B cell (primary cell): ENCODE measurements around the gene CYTH4. TPM values are rescaled to one million over a fixed set of nuclear protein-coding genes. Genes with fewer than 3 reads are reported as not detected.

Experiments used
- ATAC-seq: fragments of 200-7000 bp; cut with Tn5 transposase; one replicate; pipeline ENCODE4 v1.10.0; 2021; ENCODE audit warnings: low read depth, mild to moderate bottlenecking, moderate number of reproducible peaks, moderate library complexity
- CTCF ChIA-PET: fragments of 350-600 bp; sonication (Branson Sonifier 250); formaldehyde crosslinking; loops from one replicate; lab custom pipeline; 2021; ENCODE audit warnings: antibody characterized with exemption, inconsistent platforms; lab: Charles Lee
- POLR2A ChIA-PET: fragments of 350-600 bp; sonication (Branson Sonifier 250); formaldehyde crosslinking; loops from one replicate; lab custom pipeline; 2021; ENCODE audit warnings: antibody characterized with exemption; lab: Charles Lee
- DNase-seq: peaks from one replicate; pipeline ENCODE4 v3.0.0; 2013
- H2AFZ ChIP-seq: 2 replicates; pipeline ENCODE4 v1.6.1; 2012; ENCODE audit warnings: mild to moderate bottlenecking, low read depth, low read length; ENCODE audit not compliant: insufficient read depth, poor library complexity, severe bottlenecking
- H3K27ac ChIP-seq, 2 donors: 1 replicate in 1 of 2; 2 replicates in 1 of 2; pipeline ENCODE4 v1.5.1; 2012 to 2013; ENCODE audit warnings: low read length in 2 of 2, mild to moderate bottlenecking in 2 of 2, moderate library complexity in 1 of 2
- H3K27me3 ChIP-seq, 4 experiments: fragments of 200-600 bp in 1 of 4; sonication (generic) in 1 of 4; replicated peaks in 1 of 4; 1 replicate in 2 of 4; 2 replicates in 2 of 4; pipeline versions ENCODE4 v1.6.1 to v1.7.0; 2013 to 2016; ENCODE audit warnings: low read length in 3 of 4, mild to moderate bottlenecking in 2 of 4, mixed read lengths in 1 of 4, moderate library complexity in 1 of 4; ENCODE audit not compliant: insufficient read depth in 4 of 4, control insufficient read depth in 3 of 4; ENCODE audit errors: control extremely low read depth in 1 of 4
- H3K36me3 ChIP-seq, 2 experiments: replicated peaks in 1 of 2; 1 replicate in 1 of 2; 2 replicates in 1 of 2; pipeline versions ENCODE4 v1.6.1 to v1.7.1; 2013; ENCODE audit warnings: low read length in 1 of 2; ENCODE audit not compliant: insufficient read depth in 2 of 2, control insufficient read depth in 1 of 2; ENCODE audit errors: control extremely low read depth in 1 of 2, extremely low read depth in 1 of 2
- H3K4me1 ChIP-seq, 2 donors: fragments of 200-600 bp in 1 of 2; sonication (generic) in 1 of 2; 1 replicate in 1 of 2; 2 replicates in 1 of 2; pipeline versions ENCODE4 v1.5.1 to v1.6.1; 2013 to 2017; ENCODE audit warnings: low read length in 2 of 2; ENCODE audit not compliant: control insufficient read depth in 2 of 2, insufficient read depth in 2 of 2
- H3K4me2 ChIP-seq: replicated peaks from 2 replicates; pipeline ENCODE3; 2012; ENCODE audit warnings: mild to moderate bottlenecking, low read depth, low read length; ENCODE audit not compliant: poor library complexity, severe bottlenecking
- H3K4me3 ChIP-seq, 5 experiments: fragments of 200-600 bp in 1 of 5; sonication (generic) in 1 of 5; 1 replicate in 3 of 5; 2 replicates in 2 of 5; pipeline versions ENCODE4 v1.5.1 to v1.7.0; 2011 to 2016; ENCODE audit warnings: low read length in 4 of 5, mild to moderate bottlenecking in 4 of 5, low read depth in 2 of 5, control low read depth in 1 of 5, moderate library complexity in 1 of 5; ENCODE audit not compliant: insufficient read depth in 1 of 5; ENCODE audit errors: control extremely low read depth in 1 of 5, extremely low read depth in 1 of 5
- H3K79me2 ChIP-seq: fragments of 200-600 bp; sonication (generic); one replicate; pipeline ENCODE4 v1.6.0; 2016; ENCODE audit warnings: low read length; ENCODE audit not compliant: control insufficient read depth, insufficient read depth
- H3K9ac ChIP-seq: fragments of 200-600 bp; sonication (generic); 2 replicates; pipeline ENCODE4 v1.6.1; 2017; ENCODE audit warnings: mild to moderate bottlenecking, low read length, moderate library complexity
- H3K9me3 ChIP-seq, 3 donors: one replicate each; pipeline versions ENCODE4 v1.6.1 to v1.7.1; 2013; ENCODE audit warnings: low read length in 2 of 3; ENCODE audit not compliant: control insufficient read depth in 2 of 3, insufficient read depth in 1 of 3; ENCODE audit errors: control extremely low read depth in 1 of 3
- H4K20me1 ChIP-seq: 2 replicates; pipeline ENCODE4 v1.6.0; 2012; ENCODE audit warnings: mild to moderate bottlenecking, low read length; ENCODE audit not compliant: insufficient read depth, control insufficient read depth, poor library complexity, severe bottlenecking
- H3K27ac Mint-ChIP-seq: one replicate; pipeline ENCODE4 v1.8.0; 2021; ENCODE audit warnings: mixed read lengths
- H3K27me3 Mint-ChIP-seq: one replicate; pipeline ENCODE4 v1.8.0; 2021; ENCODE audit warnings: mixed read lengths
- H3K4me1 Mint-ChIP-seq: one replicate; pipeline ENCODE4 v1.8.0; 2021; ENCODE audit warnings: mixed read lengths
- H3K4me3 Mint-ChIP-seq: one replicate; pipeline ENCODE4 v1.8.0; 2021; ENCODE audit warnings: mixed read lengths
- H3K9me3 Mint-ChIP-seq: one replicate; pipeline ENCODE4 v1.8.0; 2022; ENCODE audit warnings: mixed read lengths; ENCODE audit not compliant: insufficient read depth
- CTCF ChIP-seq: fragments of 200-600 bp; IDR thresholded peaks from one replicate; pipeline ENCODE4 v1.8.0; 2022; ENCODE audit warnings: antibody characterized with exemption, mild to moderate bottlenecking
- EZH2 ChIP-seq: IDR thresholded peaks from 2 replicates; pipeline ENCODE4 v1.6.1; 2012; ENCODE audit warnings: borderline replicate concordance, low read depth, mild to moderate bottlenecking, moderate library complexity, low read length; ENCODE audit not compliant: insufficient read depth, poor library complexity, severe bottlenecking
- WGBS: methylation state at CpG from one replicate; pipeline ENCODE4 v1.1.5; 2013; ENCODE audit warnings: missing lambda C conversion rate; ENCODE audit not compliant: insufficient coverage; 5-methylcytosine and 5-hydroxymethylcytosine counted together
- intact Hi-C: fragments of 100-400 bp; cut with micrococcal nuclease; formaldehyde crosslinking; loops from one replicate; pipeline ENCODE4 v1.10.0; 2022
- polyA plus RNA-seq: library from polyadenylated mRNA; depleted of rRNA; stranded (reverse); fragments of >200 nt; gene quantifications from 2 replicates; pipeline ENCODE4 v1.2.3, GENCODE V29; 2012
- total RNA-seq, 2 donors: library from RNA; stranded (reverse); fragments of 120-200 nt in 1 of 2; gene quantifications; 1 replicate in 1 of 2; 2 replicates in 1 of 2; pipeline versions ENCODE4 v1.2.3 to v1.2.4, GENCODE V29; 2013 to 2022

CYTH4 gene
- total and polyA plus RNA-seq, 2 donors (not counting 1 experiment from before 2014, with no cell fraction given), result 98.0 to 154 TPM

DNA sequence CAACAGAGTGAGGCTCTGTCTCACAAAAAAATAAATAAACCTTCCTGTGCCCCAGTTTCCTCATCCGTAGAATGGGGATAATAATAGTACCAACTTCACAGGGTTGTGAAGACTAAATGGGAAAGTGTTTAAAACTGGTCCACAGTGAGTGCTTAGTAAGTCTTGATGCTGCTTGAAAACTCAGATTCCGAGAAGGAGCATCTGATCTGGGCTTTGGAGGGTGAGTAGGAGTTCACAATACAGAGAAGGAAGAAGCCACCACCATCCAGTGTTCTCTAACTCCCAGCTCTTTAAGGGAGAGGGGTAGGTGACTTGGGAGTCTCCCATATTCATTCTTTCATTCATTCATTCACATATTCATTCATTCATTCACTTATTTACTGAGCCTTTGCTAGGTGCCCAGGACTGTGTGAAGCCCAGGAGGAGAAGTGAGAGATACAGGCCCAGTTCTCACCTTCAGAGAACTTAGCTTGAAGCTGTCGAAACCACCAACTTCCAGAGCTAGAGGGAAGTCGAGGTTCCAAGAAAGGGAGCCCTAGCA lies 17.7 kb downstream of the CYTH4 start:
- peak overlapping the region; percentile 18 to 25 for H3K27ac ChIP-seq
- ATAC-seq (peak; percentile 21), DNase-seq (no peak)
- intact Hi-C loops, result no loop called here
- ChIA-PET POLR2A (interaction anchor here (0.6 to 1.5 kb wide), 3 partner anchors 9 to 58 kb away, joined by 3 to 5 read pairs (median 4); no protein-coding TSS in a partner anchor), CTCF (interaction anchor here (0.8 to 2.8 kb wide), 4 partner anchors 11 to 267 kb away, joined by 4 to 12 read pairs (median 4); no protein-coding TSS in a partner anchor)
- Mint-ChIP-seq H3K4me1 (peaks cover 39% of the 10 kb centered on the region), H3K27ac (peak overlapping the region; percentile 83), H3K4me3 (no peak overlapping the region), H3K27me3 (no peaks in the 10 kb centered on the region), H3K9me3 (no peaks in the 10 kb centered on the region)
- TF ChIP-seq CTCF (no peak), EZH2 (no peak)
- peaks cover 29 to 64% of the 10 kb centered on the region in 2 donors for H3K4me1 ChIP-seq
- H3K36me3 ChIP-seq, result peaks cover 10 to 90% of the 10 kb centered on the region in 2 experiments
- no peak overlapping the region for H3K9ac ChIP-seq
- 25% methylated on average over 2 of the region's 4 CpGs for whole genome bisulfite sequencing
- no peak overlapping the region for H3K4me3 ChIP-seq
- no peak overlapping the region for H2AFZ ChIP-seq
- no peaks in the 10 kb centered on the region for H3K27me3 ChIP-seq
- H4K20me1 ChIP-seq, result peaks cover 25% of the 10 kb centered on the region
- H3K79me2 ChIP-seq, result peaks cover 13% of the 10 kb centered on the region
- H3K9me3 ChIP-seq, result no peaks in the 10 kb centered on the region
- peak overlapping the region; percentile 55 for H3K4me2 ChIP-seq

- ChIA-PET CTCF (interaction anchor here (0.5 to 2.8 kb wide), 4 partner anchors 17 to 267 kb away, joined by 4 to 12 read pairs (median 4); no protein-coding TSS in a partner anchor), POLR2A (interaction anchor here (0.9 kb wide), 1 partner anchor 10 kb away, joined by 4 read pairs; no protein-coding TSS in a partner anchor)
- Histone ChIP-seq H3K9ac (peak overlapping the region; percentile 14), H3K4me3 (no peak overlapping the region), H2AFZ (peak overlapping the region; percentile 6), H3K27me3 (no peaks in the 10 kb centered on the region), H3K36me3 (peaks cover 10 to 94% of the 10 kb centered on the region in 2 experiments), H4K20me1 (peaks cover 20% of the 10 kb centered on the region), H3K4me2 (peak overlapping the region; percentile 55), H3K4me1 (peaks cover 27 to 64% of the 10 kb centered on the region in 2 donors), H3K27ac (peak overlapping the region; percentile 18 to 25), H3K79me2 (peaks cover 13% of the 10 kb centered on the region), H3K9me3 (no peaks in the 10 kb centered on the region)
- H3K27ac Mint-ChIP-seq, result peak overlapping the region; percentile 83
- no peak for TF ChIP-seq CTCF
- no peak for TF ChIP-seq EZH2
- peak; percentile 57 for DNase-seq
- peak overlapping the region; percentile 60 for H3K4me3 Mint-ChIP-seq
- ATAC-seq, result peak; percentile 64
- H3K4me1 Mint-ChIP-seq, result peaks cover 39% of the 10 kb centered on the region
- intact Hi-C loops, result no loop called here
- no peaks in the 10 kb centered on the region for H3K27me3 Mint-ChIP-seq
- 10% methylated on average over 19 of the region's 19 CpGs for WGBS
- H3K9me3 Mint-ChIP-seq, result no peaks in the 10 kb centered on the region
These were observed 18.3 kb downstream of the CYTH4 start for GRCh38 chr22:37300551-37301017.
